ENCODE measurements around the gene CRTC3.

GRCh38 chr15:90495067-90495466, 34.7 kb upstream of the CRTC3 start:
- TF ChIP-seq YY1 (IDR thresholded peaks at IDR 0.05; ENCODE audit: insufficient read depth, insufficient read length) (no peak), ZNF274 (IDR thresholded peaks at IDR 0.05; ENCODE audit: low read depth, low read length) (no peak)

Data from NT2/D1 (cell line).